Fibroblast of the aortic adventitia (primary cell): ENCODE data around the gene ADGRD1. TPM values are rescaled to one million over a fixed set of nuclear protein-coding genes. Genes with fewer than 3 reads are reported as not detected.

Source experiments
- DNase-seq: peaks from one replicate; pipeline ENCODE4 v3.0.0-alpha.2; 2010; ENCODE audit warnings: low read depth
- H3K4me3 ChIP-seq: 2 replicates; pipeline ENCODE4 v1.5.1; 2011; ENCODE audit warnings: low read depth, mild to moderate bottlenecking, control low read depth, low read length, moderate library complexity
- total RNA-seq: library from RNA; depleted of rRNA; stranded (reverse); fragments of >200 nt; gene quantifications from 2 replicates; pipeline ENCODE4 v1.2.3, GENCODE V29; 2012; ENCODE audit warnings: low replicate concordance
- TF ChIP-seq, protein P1 (sequence below): IDR thresholded peaks from 2 replicates; pipeline ENCODE4 v1.5.1; 2011; ENCODE audit warnings: mild to moderate bottlenecking, low read length, control low read depth, inconsistent platforms; ENCODE audit not compliant: insufficient read depth

The ADGRD1 gene
- total RNA-seq, 1 donor = 1.2 TPM

DNA sequence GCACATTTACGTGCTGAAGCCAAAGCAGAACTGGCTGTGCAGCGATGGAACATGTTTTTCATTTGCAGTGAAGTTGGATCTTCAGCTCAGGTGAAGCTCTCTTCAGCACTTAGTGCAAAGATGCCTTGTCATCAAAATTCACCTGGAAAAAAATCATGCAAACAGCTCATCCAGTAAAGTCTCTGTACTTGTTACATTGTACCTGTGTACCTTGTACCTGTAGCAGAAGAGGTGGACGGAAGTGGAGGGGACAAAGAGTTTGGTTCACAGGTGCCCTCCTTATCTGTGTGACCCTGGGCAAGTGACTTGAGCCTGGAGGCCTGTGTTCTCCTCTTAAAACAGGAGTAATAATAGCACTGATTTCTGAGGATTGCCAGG lies 54.0 kb downstream of the ADGRD1 start:
- DNase-seq = no peak
- TF ChIP-seq, protein P1, sequence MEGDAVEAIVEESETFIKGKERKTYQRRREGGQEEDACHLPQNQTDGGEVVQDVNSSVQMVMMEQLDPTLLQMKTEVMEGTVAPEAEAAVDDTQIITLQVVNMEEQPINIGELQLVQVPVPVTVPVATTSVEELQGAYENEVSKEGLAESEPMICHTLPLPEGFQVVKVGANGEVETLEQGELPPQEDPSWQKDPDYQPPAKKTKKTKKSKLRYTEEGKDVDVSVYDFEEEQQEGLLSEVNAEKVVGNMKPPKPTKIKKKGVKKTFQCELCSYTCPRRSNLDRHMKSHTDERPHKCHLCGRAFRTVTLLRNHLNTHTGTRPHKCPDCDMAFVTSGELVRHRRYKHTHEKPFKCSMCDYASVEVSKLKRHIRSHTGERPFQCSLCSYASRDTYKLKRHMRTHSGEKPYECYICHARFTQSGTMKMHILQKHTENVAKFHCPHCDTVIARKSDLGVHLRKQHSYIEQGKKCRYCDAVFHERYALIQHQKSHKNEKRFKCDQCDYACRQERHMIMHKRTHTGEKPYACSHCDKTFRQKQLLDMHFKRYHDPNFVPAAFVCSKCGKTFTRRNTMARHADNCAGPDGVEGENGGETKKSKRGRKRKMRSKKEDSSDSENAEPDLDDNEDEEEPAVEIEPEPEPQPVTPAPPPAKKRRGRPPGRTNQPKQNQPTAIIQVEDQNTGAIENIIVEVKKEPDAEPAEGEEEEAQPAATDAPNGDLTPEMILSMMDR = no peak
- no peak overlapping the region for H3K4me3 ChIP-seq

DNA sequence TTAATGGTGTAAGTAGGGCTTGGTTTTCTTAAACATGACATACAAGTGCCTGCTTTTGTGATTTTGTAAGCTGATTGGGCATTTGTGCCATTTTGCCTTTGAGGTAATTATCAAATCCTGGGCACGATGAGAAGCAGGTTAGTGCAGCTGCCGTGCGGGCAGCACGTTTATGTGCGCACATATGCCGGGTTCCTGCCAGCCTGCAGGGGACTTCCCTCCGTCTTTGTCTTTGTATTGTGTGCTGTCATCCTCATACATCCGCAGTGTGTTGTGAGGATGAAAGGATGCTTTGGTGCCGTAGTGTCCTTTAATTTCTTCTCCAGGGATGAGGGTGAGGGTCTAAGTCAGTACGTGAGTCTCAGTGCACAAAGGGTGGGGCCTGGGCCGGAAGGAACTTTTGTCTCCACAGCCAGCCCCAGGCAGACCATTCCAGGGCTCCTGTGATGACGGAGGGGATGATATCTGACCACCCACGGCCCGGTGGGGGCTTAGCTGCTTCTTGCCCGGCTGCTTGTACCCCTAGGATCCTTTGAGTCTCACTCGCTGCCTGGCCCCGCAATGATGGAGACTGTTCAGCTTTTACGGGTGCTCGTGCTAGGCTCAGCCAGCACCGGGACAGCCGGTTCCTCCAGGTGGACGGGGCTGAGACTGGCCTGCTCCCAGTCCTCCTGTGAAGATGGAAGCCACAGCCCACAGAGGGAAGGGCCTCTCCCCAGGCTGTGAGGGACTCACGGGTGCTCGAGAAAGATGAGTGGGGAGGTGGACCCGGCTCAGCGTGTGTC lies 54.6 kb downstream of the ADGRD1 start:
- no peak for DNase-seq
- TF ChIP-seq, protein P1 = no peak
- no peak overlapping the region for H3K4me3 ChIP-seq

DNA sequence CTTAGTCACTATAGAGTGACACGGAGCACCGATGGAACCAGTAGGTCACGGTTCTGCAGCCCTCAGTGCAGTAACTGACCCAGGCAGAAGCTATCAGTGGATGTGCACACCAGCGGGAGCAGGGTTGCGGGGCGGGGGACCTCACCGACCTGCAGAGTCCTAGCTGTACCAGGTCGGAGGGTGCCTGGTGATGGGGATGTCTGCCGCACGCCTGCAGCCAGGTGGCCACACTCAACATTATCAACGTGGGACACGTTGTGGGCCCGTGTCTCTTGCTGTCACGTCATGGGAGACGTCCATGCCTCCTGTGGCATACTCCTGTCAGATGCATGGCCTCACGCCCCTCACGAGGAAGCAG lies 55.2 kb downstream of the ADGRD1 start:
- no peak for DNase-seq
- H3K4me3 ChIP-seq = no peak overlapping the region
- TF ChIP-seq, protein P1 = no peak

DNA sequence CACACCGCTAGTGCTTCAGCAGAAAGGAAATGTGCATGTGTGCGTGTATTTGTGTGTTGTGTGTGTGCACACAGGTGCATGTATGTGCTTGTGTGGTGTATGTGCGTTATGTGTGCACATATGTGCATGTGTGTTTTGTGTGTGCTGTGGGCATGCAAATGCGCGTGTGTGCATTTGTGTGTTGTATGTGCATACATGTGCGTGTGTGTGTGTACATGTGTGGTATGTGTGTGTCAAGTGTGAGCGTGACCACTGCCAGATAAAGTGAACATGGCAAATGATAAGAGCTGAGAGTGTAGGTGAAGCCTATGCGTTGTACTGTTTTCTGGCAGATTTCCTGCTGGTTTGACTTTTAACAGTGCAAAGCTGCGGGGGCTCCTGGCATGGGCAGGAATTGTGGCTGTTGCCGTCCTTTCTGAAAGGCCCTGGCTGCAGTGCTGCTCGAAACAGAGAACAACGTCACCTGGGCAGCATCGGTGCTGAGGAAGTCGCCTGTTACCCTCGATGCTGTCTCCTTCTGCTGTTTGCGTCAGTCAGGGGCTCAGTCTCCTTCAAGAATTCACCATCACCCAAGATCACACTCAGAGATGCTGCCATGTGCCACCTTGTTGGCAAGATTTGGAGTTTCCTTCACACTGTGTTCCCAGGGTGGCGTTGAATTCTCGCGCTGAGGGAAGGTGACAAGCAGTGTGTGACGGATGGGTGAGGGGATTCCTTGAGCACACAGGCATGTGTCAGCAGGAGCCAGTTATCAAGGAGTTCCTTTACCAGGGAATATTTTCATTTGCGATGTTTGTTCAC lies 56.1 kb downstream of the ADGRD1 start:
- DNase-seq = no peak
- TF ChIP-seq, protein P1 = no peak
- H3K4me3 ChIP-seq = no peak overlapping the region

DNA sequence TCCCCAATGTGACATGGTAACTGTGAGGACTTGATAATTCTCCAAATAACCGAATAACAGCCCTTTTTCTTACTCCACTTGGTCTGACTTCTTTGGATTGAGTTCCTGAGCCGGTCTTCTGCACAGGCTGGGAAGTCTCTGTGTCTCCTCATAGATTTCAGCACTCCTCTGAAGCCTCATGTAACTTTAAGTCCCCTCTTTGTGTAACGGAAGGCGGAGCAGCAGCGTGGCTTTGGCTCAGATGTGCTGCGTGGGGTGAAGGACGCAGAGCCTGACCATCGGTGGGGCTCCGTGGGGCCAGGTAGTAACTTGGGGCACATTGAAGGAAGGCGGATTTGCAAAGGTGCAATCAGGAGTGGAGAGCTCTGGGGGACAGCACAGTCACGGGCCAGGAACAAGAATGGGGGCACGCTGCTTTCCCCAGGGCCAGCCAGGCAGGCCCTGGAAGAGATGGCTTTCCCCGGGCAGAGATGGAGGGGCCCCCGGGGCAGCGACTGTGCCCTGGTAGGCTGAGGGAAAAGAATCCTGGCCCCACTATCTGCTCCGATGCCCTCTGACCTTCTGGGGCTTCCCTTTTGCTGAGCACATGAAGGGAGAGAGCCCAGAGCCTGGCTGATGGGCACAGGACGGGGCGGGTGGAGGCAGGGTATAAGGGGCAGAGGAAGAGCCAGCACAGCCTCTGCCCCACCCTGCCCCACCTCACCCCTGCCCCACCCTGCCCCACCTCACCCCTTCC lies 56.9 kb downstream of the ADGRD1 start:
- TF ChIP-seq, protein P1 = no peak
- no peak for DNase-seq
- H3K4me3 ChIP-seq = no peak overlapping the region

DNA sequence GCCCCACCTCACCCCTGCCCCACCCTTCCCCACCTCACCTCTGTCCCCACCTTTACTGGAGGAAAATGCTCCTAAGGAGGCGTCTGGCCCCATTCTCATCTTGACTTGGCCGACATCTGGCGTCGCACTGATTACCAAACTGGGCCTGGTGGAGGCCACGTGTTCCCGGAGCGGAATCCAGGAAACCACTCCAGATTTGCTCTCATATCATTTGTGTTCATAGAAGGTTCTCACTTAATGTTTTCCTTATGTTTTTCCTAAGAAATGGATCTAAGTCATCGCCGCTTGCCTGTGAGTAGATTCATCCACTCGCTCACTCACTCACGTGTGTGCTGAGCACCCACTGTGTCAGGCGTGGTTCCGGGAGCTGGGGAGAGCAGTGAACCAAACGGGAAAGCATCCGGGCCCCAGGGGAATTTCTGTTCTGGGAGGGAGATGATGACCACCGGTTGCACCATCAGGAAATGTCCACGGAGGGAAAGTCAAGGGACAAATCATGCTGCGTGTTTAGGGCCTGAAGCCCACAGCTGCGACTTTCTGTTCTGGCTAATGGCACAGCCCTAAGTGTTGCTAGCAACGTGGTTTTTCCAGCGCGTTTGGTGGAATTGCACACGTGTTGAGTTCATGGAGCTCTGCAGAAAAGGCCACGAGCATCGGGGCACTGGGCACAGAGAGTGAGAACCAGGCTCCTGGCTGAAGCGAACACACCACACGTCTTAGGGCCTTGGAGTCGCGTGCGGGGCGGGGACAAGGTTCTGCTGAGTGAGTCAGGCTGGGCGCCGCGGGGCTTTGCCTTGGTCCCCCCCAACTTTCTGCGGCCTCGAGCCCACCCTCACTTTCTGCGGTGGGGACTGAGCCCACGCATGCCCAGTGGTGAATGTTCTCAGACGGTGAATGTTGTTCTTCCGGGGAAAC lies 57.7 kb downstream of the ADGRD1 start:
- H3K4me3 ChIP-seq = no peak overlapping the region
- peak; percentile 15 for DNase-seq
- TF ChIP-seq, protein P1 = no peak
